ENCODE data around the gene MGLL. TPM values are rescaled to one million over a fixed set of nuclear protein-coding genes. Genes with fewer than 3 reads are reported as not detected.

Gene MGLL
- polyA plus RNA-seq, 5 donors: 6.8 to 20.8 (median 14.7) TPM

DNA sequence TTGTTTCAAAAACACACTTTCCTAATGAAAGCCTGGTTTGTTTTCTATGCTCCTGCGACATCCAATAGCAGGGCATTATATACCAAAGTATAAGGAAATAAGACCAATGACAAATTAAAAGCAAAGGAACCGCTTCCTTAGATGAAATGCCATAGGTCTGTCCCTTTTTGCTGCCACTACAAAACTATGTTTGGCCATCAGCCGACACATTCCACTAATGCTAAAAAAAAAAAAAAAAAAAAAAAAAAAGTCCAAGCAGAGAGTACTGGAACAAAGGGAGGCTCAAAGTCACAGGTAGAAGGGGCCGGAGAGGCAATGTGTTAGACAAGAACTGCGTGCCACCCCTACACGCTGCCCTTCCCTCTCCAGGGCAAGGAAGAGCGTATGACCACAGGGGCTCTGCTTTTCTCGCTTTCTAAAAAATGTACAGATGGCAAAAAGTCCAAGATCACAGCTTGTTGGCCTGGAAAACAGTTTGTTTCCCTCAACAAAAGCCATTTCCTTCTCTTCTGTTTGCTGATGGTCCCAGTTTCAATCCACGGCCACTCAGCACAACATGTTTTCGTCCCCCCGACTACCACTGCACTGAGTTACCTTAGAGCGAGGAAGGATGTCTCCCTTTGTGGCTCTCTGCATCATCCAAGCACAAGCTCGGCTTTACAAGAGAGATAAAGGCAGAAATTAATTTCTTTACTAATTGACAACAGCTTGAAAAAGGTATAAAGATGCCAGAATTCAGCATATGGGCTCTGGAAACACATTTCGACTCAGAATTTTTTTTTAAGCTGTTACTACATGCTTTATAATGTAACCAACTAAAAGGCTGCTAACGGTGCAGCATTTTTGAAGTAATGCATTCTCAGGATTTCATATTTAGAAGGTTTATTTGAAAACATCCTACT is 78.7 kb downstream of the MGLL start:
- no peak for DNase-seq

DNA sequence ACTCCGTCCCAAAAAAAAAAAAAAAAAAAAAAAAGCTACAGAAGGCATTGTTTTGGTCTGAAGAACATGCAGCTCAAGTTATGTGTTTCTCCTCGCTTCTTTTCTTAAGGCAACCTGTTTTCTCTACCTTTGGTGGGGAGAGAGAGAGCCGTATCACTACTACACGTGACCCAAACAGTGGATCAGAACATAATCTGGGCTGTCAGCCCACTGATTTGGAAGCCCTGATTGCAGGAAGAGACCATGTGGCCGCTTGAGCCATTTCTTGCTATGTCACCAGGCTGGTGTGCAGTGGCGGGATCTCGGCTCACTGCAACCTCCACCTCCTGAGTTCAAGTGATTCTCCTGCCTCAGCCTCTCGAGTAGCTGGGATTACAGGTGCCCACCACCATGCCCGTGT is 79.7 kb downstream of the MGLL start:
- DNase-seq: no peak

DNA sequence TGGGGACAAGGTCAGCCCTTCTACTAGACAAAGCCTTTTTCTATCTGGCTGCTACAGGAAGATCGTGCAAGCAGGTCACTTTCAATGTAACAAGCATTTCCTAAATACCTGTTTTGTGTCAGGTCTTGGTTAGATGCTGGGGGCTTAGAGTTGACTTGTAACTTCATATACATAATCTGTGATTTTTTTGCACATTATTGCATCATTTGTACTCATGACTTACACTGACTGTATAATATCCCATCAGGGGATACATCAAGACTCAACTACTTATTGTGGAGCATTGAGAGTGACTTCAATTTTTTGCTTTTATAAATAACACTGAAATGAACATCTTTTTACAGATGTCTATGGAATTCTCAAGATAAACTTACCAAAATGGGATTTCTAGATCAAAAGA is 80.6 kb downstream of the MGLL start:
- no peak for DNase-seq

GRCh38 chr3:127741246-127741645 is 81.1 kb downstream of the MGLL start:
- DNase-seq: no peak

- DNase-seq: no peak
These were observed 82.0 kb downstream of the MGLL start for GRCh38 chr3:127740136-127740915.

DNA sequence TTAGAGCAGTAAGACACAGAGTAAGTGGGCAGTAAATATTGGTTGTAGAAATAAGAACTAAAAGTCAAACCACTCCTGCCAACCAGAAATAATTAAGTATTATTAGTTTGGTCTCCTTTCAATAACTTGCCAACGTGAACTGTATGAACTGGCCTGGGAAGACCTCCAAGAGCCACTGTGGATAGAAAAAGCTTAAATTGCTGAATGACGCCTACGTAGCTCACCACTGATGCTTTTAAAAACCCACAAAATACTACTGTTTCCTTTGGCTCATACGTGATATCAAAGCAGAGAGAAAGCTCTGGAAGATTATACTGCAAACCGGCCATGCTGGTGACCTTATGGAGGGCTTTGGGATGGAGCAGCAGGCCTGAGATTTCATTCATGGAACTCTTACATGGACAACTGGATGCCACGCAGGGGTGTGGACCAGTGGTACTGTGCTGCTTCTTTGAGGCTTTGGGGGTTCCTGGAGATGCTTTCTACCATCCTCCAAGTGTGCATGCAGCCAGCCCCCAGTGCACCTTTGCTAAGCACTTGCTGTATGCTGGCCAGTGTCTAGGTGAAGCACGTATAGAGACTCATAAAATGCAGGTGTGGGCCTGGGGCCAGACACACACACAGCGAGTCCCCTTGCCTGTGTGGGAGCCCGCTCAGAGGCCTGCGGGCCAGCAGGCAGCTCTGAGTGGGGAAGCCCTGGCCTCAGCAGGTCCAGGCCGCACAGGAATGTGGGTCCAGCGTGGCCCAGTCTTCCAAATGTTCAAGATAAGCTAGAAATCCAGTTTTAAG is 82.8 kb downstream of the MGLL start:
- DNase-seq: no peak

DNA sequence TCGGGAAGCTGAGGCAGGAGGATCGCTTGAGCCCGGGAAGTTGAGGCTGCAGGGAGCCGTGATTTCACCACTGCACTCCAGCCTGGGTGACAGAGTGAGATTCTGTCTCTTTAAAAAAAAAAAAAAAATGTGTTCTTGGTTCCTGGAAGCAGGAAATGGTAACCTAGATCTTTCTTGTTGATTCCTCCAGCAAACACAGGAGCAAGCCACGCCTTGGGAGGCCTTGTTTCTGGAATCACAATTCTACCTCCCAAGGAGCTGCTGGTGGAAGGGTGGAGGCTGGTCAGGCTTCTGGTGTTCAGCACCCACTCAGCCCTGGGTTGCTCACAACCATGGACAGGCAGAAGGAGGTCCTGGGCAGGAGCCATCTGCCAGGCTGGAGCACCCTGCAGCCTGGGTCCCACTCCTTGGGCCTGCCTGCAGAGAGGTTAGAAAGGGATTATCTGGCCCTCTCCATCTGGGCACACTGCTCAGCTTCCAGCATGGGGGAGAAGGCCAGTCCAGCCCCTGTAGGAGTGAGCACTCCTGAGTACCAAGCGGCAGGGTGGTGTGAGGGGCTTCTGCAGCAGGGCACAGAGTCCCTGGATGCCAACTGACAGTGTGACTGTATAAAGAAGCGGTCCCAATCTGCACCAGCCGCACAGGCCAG is 84.0 kb downstream of the MGLL start:
- DNase-seq: no peak

- DNase-seq: no peak
These were observed 85.3 kb downstream of the MGLL start for GRCh38 chr3:127736801-127737539.

GRCh38 chr3:127735767-127736693 is 86.3 kb downstream of the MGLL start:
- DNase-seq: no peak

DNA sequence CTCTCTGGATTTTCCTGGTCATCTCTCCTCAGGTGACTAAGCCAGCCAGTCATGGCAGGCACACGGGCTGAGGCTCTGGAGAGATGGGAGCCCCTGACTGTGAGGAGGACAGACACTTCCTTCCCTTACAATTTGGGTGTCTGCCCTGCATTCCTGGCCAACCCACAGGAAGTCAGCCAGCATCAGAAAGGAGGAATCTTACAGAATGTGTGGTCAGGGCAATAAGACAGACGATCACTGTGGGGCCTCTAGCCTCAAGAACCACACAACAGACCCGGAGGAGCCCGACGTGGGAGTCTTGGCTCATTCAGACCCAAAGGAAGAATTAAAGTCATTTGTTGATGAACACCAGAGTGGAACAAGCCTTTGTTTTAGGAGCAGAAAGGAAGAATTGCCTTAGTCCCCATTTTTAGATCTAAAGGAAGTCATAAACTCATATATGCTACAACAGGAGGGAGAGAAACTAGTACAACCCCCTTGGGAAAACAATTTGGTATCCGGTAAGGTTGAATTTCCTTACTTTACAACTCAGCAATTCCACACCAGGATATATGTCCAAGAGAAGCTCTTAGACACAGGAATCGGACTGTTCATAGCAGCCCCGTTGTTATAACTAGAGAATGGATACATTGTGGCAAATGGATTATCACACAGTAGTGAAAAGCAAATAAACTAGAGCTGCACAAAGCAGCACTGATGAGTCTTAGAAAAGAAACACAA is 87.4 kb downstream of the MGLL start:
- no peak for DNase-seq

- no peak for DNase-seq
These were observed 88.1 kb downstream of the MGLL start for GRCh38 chr3:127734181-127734720.

DNA sequence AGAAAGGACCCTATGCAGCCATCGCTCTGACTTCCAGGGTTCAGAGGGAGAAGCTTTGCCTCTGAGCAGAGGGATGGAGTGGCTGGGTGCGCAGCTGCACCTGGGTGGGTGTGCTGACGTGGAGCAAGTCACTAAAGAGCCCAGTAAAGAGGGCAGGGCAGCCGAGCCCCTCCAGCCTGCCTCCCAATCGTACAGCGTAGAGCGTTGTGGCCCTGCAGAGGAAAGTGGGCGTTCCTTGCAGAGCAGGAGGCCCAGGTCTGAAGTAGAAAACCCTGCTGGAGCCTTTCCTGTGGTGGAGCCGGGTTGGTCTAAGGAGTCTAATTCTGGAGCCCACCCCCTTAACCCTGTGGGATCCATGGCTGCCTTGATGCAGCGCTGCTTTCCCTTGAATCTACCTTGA is 88.5 kb downstream of the MGLL start:
- no peak for DNase-seq

DNA sequence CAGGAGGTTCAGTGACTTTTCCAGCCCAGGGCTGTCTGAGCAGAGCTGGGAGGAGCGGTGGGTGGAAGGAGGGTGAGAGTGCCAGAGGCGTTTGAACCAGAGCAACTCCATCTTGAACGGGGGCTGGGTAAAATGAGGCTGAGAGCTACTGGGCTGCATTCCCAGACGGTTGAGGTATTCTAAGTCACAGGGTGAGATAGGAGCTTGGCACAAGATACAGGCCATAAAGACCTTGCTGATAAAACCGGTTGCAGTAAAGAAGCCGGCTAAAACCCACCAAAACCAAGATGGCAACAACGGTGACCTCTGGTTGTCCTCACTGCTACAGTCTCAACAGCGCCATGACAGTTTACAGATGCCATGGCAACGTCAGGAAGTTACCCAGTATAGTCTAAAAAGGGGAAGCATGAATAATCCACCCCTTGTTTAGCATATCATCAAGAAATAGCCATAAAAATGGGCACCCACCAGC is 89.4 kb downstream of the MGLL start:
- no peak for DNase-seq

GRCh38 chr3:127732303-127732702 is 90.0 kb downstream of the MGLL start:
- DNase-seq: no peak

GRCh38 chr3:127731546-127732289 is 90.6 kb downstream of the MGLL start:
- no peak for DNase-seq

- no peak for DNase-seq
These were observed 91.5 kb downstream of the MGLL start for GRCh38 chr3:127730666-127731295.

DNA sequence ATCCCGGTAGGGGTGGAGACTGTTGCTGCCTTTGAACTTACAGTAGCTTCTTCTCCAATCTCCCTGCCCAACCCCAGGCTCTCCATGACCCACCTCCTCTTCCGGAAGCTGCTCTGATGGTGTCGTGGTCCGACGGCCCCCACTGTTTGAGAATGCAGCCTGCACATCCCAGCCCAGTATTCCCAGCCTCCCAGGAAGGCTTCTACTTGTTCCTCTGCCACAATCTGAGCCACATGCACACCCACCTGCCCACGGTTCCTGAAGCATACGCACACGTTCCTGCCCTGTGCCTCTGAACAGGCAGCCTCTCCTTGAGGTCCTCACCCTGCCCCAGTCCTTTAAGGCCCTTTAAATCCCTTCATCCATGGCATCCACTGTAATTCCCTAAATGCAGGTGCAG is 92.1 kb downstream of the MGLL start:
- no peak for DNase-seq
